Testis (tissue), 2 donors: ENCODE data around the gene ZMIZ1.

ENCODE experiments used
- CTCF ChIP-seq, 3 experiments: fragments of 450-650 bp in 2 of 3; fragments of 200-600 bp in 1 of 3; sonication (generic) in 1 of 3; IDR thresholded peaks; one replicate each; pipeline ENCODE4 v1.5.1; 2016 to 2019; ENCODE audit warnings: antibody characterized with exemption in 3 of 3, mild to moderate bottlenecking in 2 of 3, moderate library complexity in 1 of 3
- POLR2A ChIP-seq: fragments of 450-650 bp; IDR thresholded peaks from one replicate; pipeline ENCODE4 v1.6.1; 2017; ENCODE audit warnings: antibody characterized with exemption, mild to moderate bottlenecking, moderate library complexity

GRCh38 chr10:79347226-79347893 lies 278.6 kb downstream of the ZMIZ1 start, which contains the start of gene PPIF:
- TF ChIP-seq CTCF (IDR thresholded peaks at IDR 0.05) (peak; percentile 98 to 99 (median 99)), POLR2A (no peak)
